Raji (cell line): ENCODE results near the gene PDE4D.
A peak's percentile ranks its signal among the peaks of the same experiment; 100 is the strongest.

Experiments used
- POLR2A ChIP-seq: IDR thresholded peaks from 2 replicates; pipeline ENCODE4 v1.6.1; 2011; ENCODE audit warnings: low read depth, low read length, control low read depth; ENCODE audit not compliant: insufficient read depth

PDE4D gene

GRCh38 chr5:59795141-59795540, 98.4 kb downstream of the PDE4D start:
- no peak for TF ChIP-seq POLR2A

- TF ChIP-seq POLR2A, result no peak
These were observed 100.4 kb downstream of the PDE4D start for GRCh38 chr5:59792983-59793585.

- no peak for TF ChIP-seq POLR2A
These were observed 101.9 kb downstream of the PDE4D start for GRCh38 chr5:59791617-59792016.

- peak; percentile 38; the same call in 1 of the 2 replicates for TF ChIP-seq POLR2A
These were observed 102.6 kb downstream of the PDE4D start for GRCh38 chr5:59790776-59791475.

GRCh38 chr5:59790376-59790775, 103.2 kb downstream of the PDE4D start:
- TF ChIP-seq POLR2A, result peak; percentile 42; the same call in 1 of the 2 replicates

- TF ChIP-seq POLR2A, result no peak
These were observed 103.6 kb downstream of the PDE4D start for GRCh38 chr5:59789894-59790293.

GRCh38 chr5:59789197-59789596, 104.3 kb downstream of the PDE4D start:
- TF ChIP-seq POLR2A, result no peak

GRCh38 chr5:59786334-59786805, 107.2 kb downstream of the PDE4D start:
- no peak for TF ChIP-seq POLR2A

- no peak for TF ChIP-seq POLR2A
These were observed 107.7 kb downstream of the PDE4D start for GRCh38 chr5:59785676-59786333.

- no peak for TF ChIP-seq POLR2A
These were observed 110.3 kb downstream of the PDE4D start for GRCh38 chr5:59783264-59783663.

GRCh38 chr5:59782856-59783255, 110.7 kb downstream of the PDE4D start:
- no peak for TF ChIP-seq POLR2A

- TF ChIP-seq POLR2A, result no peak
These were observed 114.1 kb downstream of the PDE4D start for GRCh38 chr5:59779453-59779852.

GRCh38 chr5:59777028-59777427, 116.5 kb downstream of the PDE4D start:
- no peak for TF ChIP-seq POLR2A

GRCh38 chr5:59773294-59773693, 120.2 kb downstream of the PDE4D start:
- no peak for TF ChIP-seq POLR2A

GRCh38 chr5:59772757-59773156, 120.8 kb downstream of the PDE4D start:
- TF ChIP-seq POLR2A, result no peak

GRCh38 chr5:59772206-59772605, 121.3 kb downstream of the PDE4D start:
- TF ChIP-seq POLR2A, result no peak
